GM12878 (cell line): Measurements from ENCODE around the gene DIAPH2. TPM values are rescaled to one million over a fixed set of nuclear protein-coding genes. Genes with fewer than 3 reads are reported as not detected.

Experiments
- ATAC-seq: fragments of 200-7000 bp; cut with Tn5 transposase; 3 replicates; pipeline ENCODE4 v1.9.1; 2020; ENCODE audit warnings: mild to moderate bottlenecking, moderate library complexity
- BruUV-seq: library from RNA; stranded (reverse); fragments of 400-500 nt; replicated peaks from 2 replicates; lab custom pipeline; 2021; lab: Mats Ljungman, UMichigan
- CTCF ChIA-PET: fragments of 300-600 bp; sonication (Branson Sonifier 250); formaldehyde crosslinking; extraction: SDS; loops from one replicate; lab custom pipeline; 2021; ENCODE audit warnings: inconsistent platforms; lab: Yijun Ruan, JAX
- POLR2A ChIA-PET: fragments of 350-600 bp; formaldehyde crosslinking; extraction: SDS; loops from one replicate; lab custom pipeline; 2021; ENCODE audit warnings: inconsistent platforms; lab: Charles Lee
- RAD21 ChIA-PET: fragments of 300-600 bp; sonication (Branson Sonifier 250); formaldehyde crosslinking; loops from one replicate; lab custom pipeline; 2023; ENCODE audit warnings: antibody characterized with exemption; ENCODE audit not compliant: unreplicated experiment; lab: Charles Lee
- SMC1A ChIA-PET: fragments of 300-600 bp; sonication (Branson Sonifier 250); formaldehyde crosslinking; loops from one replicate; lab custom pipeline; 2023; ENCODE audit not compliant: unreplicated experiment, uncharacterized antibody; lab: Charles Lee
- DNase-seq: peaks from one replicate; pipeline ENCODE4 v3.0.0-alpha.2; 2011; ENCODE audit warnings: low read depth, low spot score
- FAIRE-seq: peaks from 3 replicates; lab custom pipeline; 2011; peaks lifted over from hg19 to GRCh38; lab: Jason Lieb, UNC
- H2AFZ ChIP-seq: 2 replicates; pipeline ENCODE4 v1.6.0; 2011; ENCODE audit warnings: low read depth, low read length, control low read depth; ENCODE audit not compliant: control insufficient read depth
- H3K27ac ChIP-seq: 2 replicates; pipeline ENCODE4 v1.5.1; 2011; ENCODE audit warnings: control low read depth; ENCODE audit not compliant: control insufficient read depth, insufficient read depth
- H3K27me3 ChIP-seq, 2 experiments: replicated peaks in 1 of 2; 2 replicates each; pipeline versions ENCODE4 v1.6.0 to v1.6.1; 2011; ENCODE audit warnings: low read length in 1 of 2; ENCODE audit not compliant: control insufficient read depth in 2 of 2, insufficient read depth in 2 of 2
- H3K36me3 ChIP-seq, 2 experiments: 2 replicates each; pipeline ENCODE4 v1.5.1; 2011; ENCODE audit warnings: low read length in 1 of 2; ENCODE audit not compliant: control insufficient read depth in 2 of 2, insufficient read depth in 2 of 2
- H3K4me1 ChIP-seq: 2 replicates; pipeline ENCODE4 v1.6.1; 2011; ENCODE audit warnings: mild to moderate bottlenecking, low read length, moderate library complexity, mixed read lengths; ENCODE audit not compliant: control insufficient read depth, insufficient read depth
- H3K4me2 ChIP-seq: 2 replicates; pipeline ENCODE4 v1.6.0; 2011; ENCODE audit warnings: control low read depth; ENCODE audit not compliant: control insufficient read depth, insufficient read depth
- H3K4me3 ChIP-seq: fragments of 200-600 bp; sonication (generic); 2 replicates; pipeline ENCODE4 v1.5.1; 2016
- H3K79me2 ChIP-seq: 2 replicates; pipeline ENCODE4 v1.6.0; 2011; ENCODE audit warnings: low read length; ENCODE audit not compliant: control insufficient read depth, insufficient read depth
- H3K9ac ChIP-seq: 2 replicates; pipeline ENCODE4 v1.8.0; 2011; ENCODE audit warnings: low read length, control low read depth, mixed read lengths; ENCODE audit not compliant: control insufficient read depth, insufficient read depth
- H3K9me3 ChIP-seq: replicated peaks from 3 replicates; pipeline ENCODE4 v1.5.1; 2011; ENCODE audit warnings: mild to moderate bottlenecking, low read length; ENCODE audit not compliant: control insufficient read depth, insufficient read depth
- H4K20me1 ChIP-seq: 2 replicates; pipeline ENCODE4 v1.6.0; 2011; ENCODE audit not compliant: control insufficient read depth, insufficient read depth
- ATF7 ChIP-seq: fragments of 450-650 bp; IDR thresholded peaks from 2 replicates; pipeline ENCODE4 v1.6.1; 2016; ENCODE audit warnings: low read depth, mild to moderate bottlenecking
- CBFB ChIP-seq: IDR thresholded peaks from 2 replicates; pipeline ENCODE4 v1.6.1; 2016; ENCODE audit warnings: antibody characterized with exemption, low read depth
- MEF2A ChIP-seq: IDR thresholded peaks from 2 replicates; pipeline ENCODE4 v1.6.1; 2011; ENCODE audit warnings: low read depth, mild to moderate bottlenecking, low read length, moderate library complexity; ENCODE audit not compliant: insufficient read depth
- MYB ChIP-seq: fragments of 150-350 bp; IDR thresholded peaks from 2 replicates; pipeline ENCODE4 v1.6.1; 2014; ENCODE audit warnings: mild to moderate bottlenecking, low read depth, low read length, borderline replicate concordance
- NBN ChIP-seq: fragments of 450-650 bp; IDR thresholded peaks from 2 replicates; pipeline ENCODE4 v1.6.1; 2016
- RAD51 ChIP-seq: fragments of 450-650 bp; IDR thresholded peaks from 2 replicates; pipeline ENCODE4 v1.6.1; 2016; ENCODE audit warnings: moderate library complexity, mild to moderate bottlenecking, inconsistent platforms
- WRNIP1 ChIP-seq: IDR thresholded peaks from 2 replicates; pipeline ENCODE4 v1.6.1; 2011; ENCODE audit warnings: low read depth, low read length, improper control_type of control experiment, borderline replicate concordance
- YBX1 ChIP-seq: fragments of 450-650 bp; IDR thresholded peaks from 2 replicates; pipeline ENCODE4 v1.6.1; 2016; ENCODE audit warnings: antibody characterized with exemption
- in situ Hi-C: fragments of 300-500 bp; cut with MboI; formaldehyde crosslinking; loops from 9 replicates; pipeline ENCODE4 v1.14.3; 2018; ENCODE audit warnings: mixed read lengths
- intact Hi-C: fragments of 100-400 bp; cut with micrococcal nuclease; formaldehyde crosslinking; loops from one replicate; pipeline ENCODE4 v1.14.2; 2022; ENCODE audit not compliant: unreplicated experiment
- polyA plus RNA-seq, 11 experiments: library from polyadenylated mRNA; depleted of rRNA in 4 of 11; unstranded in 6 of 11; stranded (reverse) in 5 of 11; fragments of >200 nt; fragmentation: Nextera tagmentation in 4 of 11; fragmentation: Illumina TruSeq in 1 of 11; extraction: Ambion mirVana in 4 of 11; extraction: Trizol in 1 of 11; gene quantifications; 1 replicate in 1 of 11; 2 replicates in 10 of 11; pipeline versions ENCODE4 v1.2.1 to v1.2.3, GENCODE V29; 2011 to 2016; ENCODE audit warnings: inconsistent platforms in 2 of 11, missing spikeins in 2 of 11, low read depth in 1 of 11
- total RNA-seq, 4 experiments: library from RNA; depleted of rRNA in 3 of 4; stranded (reverse); fragments of >200 nt in 3 of 4; fragmentation: Illumina TruSeq in 1 of 4; extraction: Trizol in 1 of 4; gene quantifications; 2 replicates each; pipeline versions ENCODE4 v1.2.1 to v1.2.3, GENCODE V29; 2013 to 2021
- TF ChIP-seq, protein P1 (sequence below): IDR thresholded peaks from 2 replicates; pipeline ENCODE4 v1.6.1; 2012; ENCODE audit warnings: improper control_type of control experiment, low read depth, low read length; ENCODE audit not compliant: insufficient replicate concordance
- TF ChIP-seq, protein P2 (sequence below): fragments of 450-650 bp; IDR thresholded peaks from 2 replicates; pipeline ENCODE4 v1.6.1; 2016; ENCODE audit warnings: mild to moderate bottlenecking, moderate library complexity, borderline replicate concordance

Gene DIAPH2
- total and polyA plus RNA-seq, 10 of the 15 experiments (the other 5 are each of a cell fraction or from before 2014, with no cell fraction given): 2.2 to 16.6 (median 8.8) TPM

GRCh38 chrX:96924581-96924980, 239.9 kb downstream of the DIAPH2 start (continued):
- TF ChIP-seq, protein P1, sequence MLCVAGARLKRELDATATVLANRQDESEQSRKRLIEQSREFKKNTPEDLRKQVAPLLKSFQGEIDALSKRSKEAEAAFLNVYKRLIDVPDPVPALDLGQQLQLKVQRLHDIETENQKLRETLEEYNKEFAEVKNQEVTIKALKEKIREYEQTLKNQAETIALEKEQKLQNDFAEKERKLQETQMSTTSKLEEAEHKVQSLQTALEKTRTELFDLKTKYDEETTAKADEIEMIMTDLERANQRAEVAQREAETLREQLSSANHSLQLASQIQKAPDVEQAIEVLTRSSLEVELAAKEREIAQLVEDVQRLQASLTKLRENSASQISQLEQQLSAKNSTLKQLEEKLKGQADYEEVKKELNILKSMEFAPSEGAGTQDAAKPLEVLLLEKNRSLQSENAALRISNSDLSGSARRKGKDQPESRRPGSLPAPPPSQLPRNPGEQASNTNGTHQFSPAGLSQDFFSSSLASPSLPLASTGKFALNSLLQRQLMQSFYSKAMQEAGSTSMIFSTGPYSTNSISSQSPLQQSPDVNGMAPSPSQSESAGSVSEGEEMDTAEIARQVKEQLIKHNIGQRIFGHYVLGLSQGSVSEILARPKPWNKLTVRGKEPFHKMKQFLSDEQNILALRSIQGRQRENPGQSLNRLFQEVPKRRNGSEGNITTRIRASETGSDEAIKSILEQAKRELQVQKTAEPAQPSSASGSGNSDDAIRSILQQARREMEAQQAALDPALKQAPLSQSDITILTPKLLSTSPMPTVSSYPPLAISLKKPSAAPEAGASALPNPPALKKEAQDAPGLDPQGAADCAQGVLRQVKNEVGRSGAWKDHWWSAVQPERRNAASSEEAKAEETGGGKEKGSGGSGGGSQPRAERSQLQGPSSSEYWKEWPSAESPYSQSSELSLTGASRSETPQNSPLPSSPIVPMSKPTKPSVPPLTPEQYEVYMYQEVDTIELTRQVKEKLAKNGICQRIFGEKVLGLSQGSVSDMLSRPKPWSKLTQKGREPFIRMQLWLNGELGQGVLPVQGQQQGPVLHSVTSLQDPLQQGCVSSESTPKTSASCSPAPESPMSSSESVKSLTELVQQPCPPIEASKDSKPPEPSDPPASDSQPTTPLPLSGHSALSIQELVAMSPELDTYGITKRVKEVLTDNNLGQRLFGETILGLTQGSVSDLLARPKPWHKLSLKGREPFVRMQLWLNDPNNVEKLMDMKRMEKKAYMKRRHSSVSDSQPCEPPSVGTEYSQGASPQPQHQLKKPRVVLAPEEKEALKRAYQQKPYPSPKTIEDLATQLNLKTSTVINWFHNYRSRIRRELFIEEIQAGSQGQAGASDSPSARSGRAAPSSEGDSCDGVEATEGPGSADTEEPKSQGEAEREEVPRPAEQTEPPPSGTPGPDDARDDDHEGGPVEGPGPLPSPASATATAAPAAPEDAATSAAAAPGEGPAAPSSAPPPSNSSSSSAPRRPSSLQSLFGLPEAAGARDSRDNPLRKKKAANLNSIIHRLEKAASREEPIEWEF: no peak
- TF ChIP-seq, protein P2, sequence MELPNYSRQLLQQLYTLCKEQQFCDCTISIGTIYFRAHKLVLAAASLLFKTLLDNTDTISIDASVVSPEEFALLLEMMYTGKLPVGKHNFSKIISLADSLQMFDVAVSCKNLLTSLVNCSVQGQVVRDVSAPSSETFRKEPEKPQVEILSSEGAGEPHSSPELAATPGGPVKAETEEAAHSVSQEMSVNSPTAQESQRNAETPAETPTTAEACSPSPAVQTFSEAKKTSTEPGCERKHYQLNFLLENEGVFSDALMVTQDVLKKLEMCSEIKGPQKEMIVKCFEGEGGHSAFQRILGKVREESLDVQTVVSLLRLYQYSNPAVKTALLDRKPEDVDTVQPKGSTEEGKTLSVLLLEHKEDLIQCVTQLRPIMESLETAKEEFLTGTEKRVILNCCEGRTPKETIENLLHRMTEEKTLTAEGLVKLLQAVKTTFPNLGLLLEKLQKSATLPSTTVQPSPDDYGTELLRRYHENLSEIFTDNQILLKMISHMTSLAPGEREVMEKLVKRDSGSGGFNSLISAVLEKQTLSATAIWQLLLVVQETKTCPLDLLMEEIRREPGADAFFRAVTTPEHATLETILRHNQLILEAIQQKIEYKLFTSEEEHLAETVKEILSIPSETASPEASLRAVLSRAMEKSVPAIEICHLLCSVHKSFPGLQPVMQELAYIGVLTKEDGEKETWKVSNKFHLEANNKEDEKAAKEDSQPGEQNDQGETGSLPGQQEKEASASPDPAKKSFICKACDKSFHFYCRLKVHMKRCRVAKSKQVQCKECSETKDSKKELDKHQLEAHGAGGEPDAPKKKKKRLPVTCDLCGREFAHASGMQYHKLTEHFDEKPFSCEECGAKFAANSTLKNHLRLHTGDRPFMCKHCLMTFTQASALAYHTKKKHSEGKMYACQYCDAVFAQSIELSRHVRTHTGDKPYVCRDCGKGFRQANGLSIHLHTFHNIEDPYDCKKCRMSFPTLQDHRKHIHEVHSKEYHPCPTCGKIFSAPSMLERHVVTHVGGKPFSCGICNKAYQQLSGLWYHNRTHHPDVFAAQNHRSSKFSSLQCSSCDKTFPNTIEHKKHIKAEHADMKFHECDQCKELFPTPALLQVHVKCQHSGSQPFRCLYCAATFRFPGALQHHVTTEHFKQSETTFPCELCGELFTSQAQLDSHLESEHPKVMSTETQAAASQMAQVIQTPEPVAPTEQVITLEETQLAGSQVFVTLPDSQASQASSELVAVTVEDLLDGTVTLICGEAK: no peak

DNA sequence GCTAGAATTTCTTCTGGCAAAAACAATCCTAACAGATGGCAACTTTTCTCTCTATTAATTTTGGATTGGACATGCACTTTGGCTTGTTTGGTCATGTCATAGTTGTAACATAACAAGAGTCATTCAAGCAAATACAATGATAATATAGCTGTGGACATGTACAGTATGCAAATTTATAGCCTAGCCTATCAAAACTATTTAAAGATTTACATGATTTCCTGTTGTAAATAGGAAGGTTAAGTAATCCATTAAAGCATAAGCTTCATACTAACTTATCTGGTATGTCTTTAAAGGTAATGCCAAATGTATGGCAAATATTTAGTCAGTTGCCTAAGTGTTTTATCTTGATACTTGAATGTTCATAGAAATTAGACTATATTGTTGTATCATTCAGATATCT, 244.4 kb downstream of the DIAPH2 start:
- no peaks in the 10 kb centered on the region for H3K9me3 ChIP-seq
- H3K4me3 ChIP-seq: no peak overlapping the region
- H3K27me3 ChIP-seq: no peaks in the 10 kb centered on the region
- BruUV-seq: no TSS peak
- ATAC-seq: no peak
- no peaks in the 10 kb centered on the region for H4K20me1 ChIP-seq
- no peak overlapping the region for H2AFZ ChIP-seq
- ChIA-PET SMC1A (no interaction called here), CTCF (no interaction called here), POLR2A (no interaction called here), RAD21 (no interaction called here)
- no peaks in the 10 kb centered on the region for H3K79me2 ChIP-seq
- intact Hi-C loops: no loop called here
- no peak for FAIRE-seq
- no peak overlapping the region for H3K9ac ChIP-seq
- no peak overlapping the region for H3K4me2 ChIP-seq
- H3K4me1 ChIP-seq: no peaks in the 10 kb centered on the region
- in situ Hi-C loops: no loop called here
- no peak for DNase-seq
- no peak overlapping the region for H3K27ac ChIP-seq
- no peaks in the 10 kb centered on the region for H3K36me3 ChIP-seq
- TF ChIP-seq CBFB (no peak), RAD51 (no peak), WRNIP1 (no peak), NBN (no peak), ATF7 (no peak), MYB (no peak), YBX1 (no peak), MEF2A (no peak)
- TF ChIP-seq, protein P2: no peak
